Panc1 (cell line): ENCODE measurements around the gene ZDHHC19. TPM values are rescaled to one million over a fixed set of nuclear protein-coding genes. Genes with fewer than 3 reads are reported as not detected.

Experiments used
- ATAC-seq: fragments of 200-7000 bp; cut with Tn5 transposase; 2 replicates; pipeline ENCODE4 v1.9.1; 2020; ENCODE audit warnings: mild to moderate bottlenecking, moderate library complexity
- BruUV-seq: library from RNA; stranded (reverse); fragments of 400-500 nt; replicated peaks from 2 replicates; lab custom pipeline; 2021; lab: Mats Ljungman, UMichigan
- CTCF ChIA-PET: fragments of 300-600 bp; sonication (Branson Sonifier 250); formaldehyde crosslinking; loops from one replicate; lab custom pipeline; 2022; ENCODE audit warnings: antibody characterized with exemption; lab: Charles Lee
- POLR2A ChIA-PET: fragments of 300-600 bp; sonication (Branson Sonifier 250); formaldehyde crosslinking; loops from one replicate; lab custom pipeline; 2022; ENCODE audit warnings: antibody characterized with exemption; lab: Charles Lee
- DNase-seq: peaks from one replicate; pipeline ENCODE4 v3.0.0-alpha.2; 2010; ENCODE audit warnings: low read depth, low spot score
- H3K27ac ChIP-seq: 2 replicates; pipeline ENCODE4 v1.5.1; 2011; ENCODE audit warnings: mild to moderate bottlenecking, low read length, inconsistent platforms
- H3K27me3 ChIP-seq: fragments of 200-500 bp; sonication (Bioruptor generic); 2 replicates; pipeline ENCODE4 v1.6.0; 2014; ENCODE audit warnings: low read length, inconsistent platforms; ENCODE audit not compliant: control insufficient read depth, insufficient read depth
- H3K36me3 ChIP-seq: fragments of 200-500 bp; sonication (Bioruptor generic); 2 replicates; pipeline ENCODE4 v1.5.1; 2014; ENCODE audit warnings: inconsistent platforms, mild to moderate bottlenecking, low read length, moderate library complexity; ENCODE audit not compliant: control insufficient read depth, insufficient read depth
- H3K4me1 ChIP-seq: 2 replicates; pipeline ENCODE4 v1.5.1; 2011; ENCODE audit warnings: inconsistent platforms, mild to moderate bottlenecking, low read length, moderate library complexity; ENCODE audit not compliant: control insufficient read depth, insufficient read depth
- H3K4me3 ChIP-seq, 2 experiments: 2 replicates each; pipeline ENCODE4 v1.5.1; 2011 to 2012; ENCODE audit warnings: low read depth in 2 of 2, low read length in 2 of 2, mild to moderate bottlenecking in 2 of 2, inconsistent platforms in 1 of 2, moderate library complexity in 1 of 2
- H3K9me3 ChIP-seq: fragments of 200-500 bp; sonication (Bioruptor generic); 2 replicates; pipeline ENCODE4 v1.5.1; 2014; ENCODE audit warnings: low read depth, mild to moderate bottlenecking, inconsistent platforms, low read length, moderate library complexity; ENCODE audit not compliant: control insufficient read depth, insufficient read depth
- CTCF ChIP-seq: fragments of 450-650 bp; IDR thresholded peaks from 2 replicates; pipeline ENCODE4 v1.5.1; 2017; ENCODE audit warnings: mild to moderate bottlenecking
- POLR2AphosphoS5 ChIP-seq: IDR thresholded peaks from 2 replicates; pipeline ENCODE4 v1.6.1; 2012; ENCODE audit warnings: mild to moderate bottlenecking, low read depth, low read length, moderate library complexity
- SIN3A ChIP-seq: IDR thresholded peaks from 2 replicates; pipeline ENCODE4 v1.6.1; 2012; ENCODE audit warnings: low read depth, mild to moderate bottlenecking, low read length, moderate library complexity, borderline replicate concordance; ENCODE audit not compliant: insufficient read depth
- TCF7L2 ChIP-seq: IDR thresholded peaks from 2 replicates; pipeline ENCODE4 v1.6.1; 2011; ENCODE audit warnings: mild to moderate bottlenecking, low read depth, low read length, inconsistent platforms
- in situ Hi-C: cut with HindIII; loops from 2 replicates; pipeline ENCODE4 v1.10.0; 2016; ENCODE audit warnings: low sequenced_read_pairs, low pct_unique_long_range_greater_than_20kb
- intact Hi-C: fragments of 100-400 bp; cut with micrococcal nuclease; formaldehyde crosslinking; loops from one replicate; pipeline ENCODE4 v1.10.0; 2022; ENCODE audit not compliant: unreplicated experiment
- total RNA-seq: library from RNA; stranded (reverse); gene quantifications from one replicate; pipeline ENCODE4 v1.2.1, GENCODE V29; 2021; ENCODE audit not compliant: unreplicated experiment
- TF ChIP-seq, protein P1 (sequence below), 2 experiments: IDR thresholded peaks; 2 replicates each; pipeline ENCODE4 v1.6.1; 2011 to 2012; ENCODE audit warnings: low read depth in 2 of 2, control low read depth in 1 of 2, low read length in 1 of 2, mild to moderate bottlenecking in 1 of 2, moderate library complexity in 1 of 2; ENCODE audit not compliant: insufficient read depth in 1 of 2

The ZDHHC19 gene
- total RNA-seq, 1 experiment from 2014 or later = 0.33 TPM

GRCh38 chr3:196255776-196256175 is 44.6 kb upstream of the ZDHHC19 start:
- BruUV-seq = no TSS peak
- Histone ChIP-seq H3K4me3 (no peak overlapping the region), H3K36me3 (0 out of 2 replicates have a peak, but pooled peaks cover 4% of the 10 kb centered on the region), H3K4me1 (no peaks in the 10 kb centered on the region), H3K9me3 (no peaks in the 10 kb centered on the region), H3K27ac (no peak overlapping the region), H3K27me3 (no peaks in the 10 kb centered on the region)
- in situ Hi-C loops = no loop called here
- ChIA-PET CTCF (interaction anchor here (0.9 kb wide), 1 partner anchor 334 kb away, joined by 3 read pairs; no protein-coding TSS in a partner anchor), POLR2A (no interaction called here)
- ATAC-seq (no peak), DNase-seq (no peak)
- intact Hi-C loops = no loop called here
- TF ChIP-seq SIN3A (no peak), CTCF (no peak), TCF7L2 (no peak), POLR2AphosphoS5 (no peak)
- TF ChIP-seq, protein P1, sequence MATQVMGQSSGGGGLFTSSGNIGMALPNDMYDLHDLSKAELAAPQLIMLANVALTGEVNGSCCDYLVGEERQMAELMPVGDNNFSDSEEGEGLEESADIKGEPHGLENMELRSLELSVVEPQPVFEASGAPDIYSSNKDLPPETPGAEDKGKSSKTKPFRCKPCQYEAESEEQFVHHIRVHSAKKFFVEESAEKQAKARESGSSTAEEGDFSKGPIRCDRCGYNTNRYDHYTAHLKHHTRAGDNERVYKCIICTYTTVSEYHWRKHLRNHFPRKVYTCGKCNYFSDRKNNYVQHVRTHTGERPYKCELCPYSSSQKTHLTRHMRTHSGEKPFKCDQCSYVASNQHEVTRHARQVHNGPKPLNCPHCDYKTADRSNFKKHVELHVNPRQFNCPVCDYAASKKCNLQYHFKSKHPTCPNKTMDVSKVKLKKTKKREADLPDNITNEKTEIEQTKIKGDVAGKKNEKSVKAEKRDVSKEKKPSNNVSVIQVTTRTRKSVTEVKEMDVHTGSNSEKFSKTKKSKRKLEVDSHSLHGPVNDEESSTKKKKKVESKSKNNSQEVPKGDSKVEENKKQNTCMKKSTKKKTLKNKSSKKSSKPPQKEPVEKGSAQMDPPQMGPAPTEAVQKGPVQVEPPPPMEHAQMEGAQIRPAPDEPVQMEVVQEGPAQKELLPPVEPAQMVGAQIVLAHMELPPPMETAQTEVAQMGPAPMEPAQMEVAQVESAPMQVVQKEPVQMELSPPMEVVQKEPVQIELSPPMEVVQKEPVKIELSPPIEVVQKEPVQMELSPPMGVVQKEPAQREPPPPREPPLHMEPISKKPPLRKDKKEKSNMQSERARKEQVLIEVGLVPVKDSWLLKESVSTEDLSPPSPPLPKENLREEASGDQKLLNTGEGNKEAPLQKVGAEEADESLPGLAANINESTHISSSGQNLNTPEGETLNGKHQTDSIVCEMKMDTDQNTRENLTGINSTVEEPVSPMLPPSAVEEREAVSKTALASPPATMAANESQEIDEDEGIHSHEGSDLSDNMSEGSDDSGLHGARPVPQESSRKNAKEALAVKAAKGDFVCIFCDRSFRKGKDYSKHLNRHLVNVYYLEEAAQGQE (IDR thresholded peaks at IDR 0.05; ENCODE audit: insufficient read depth in 1 of 2, low read depth in 2 of 2, low read length in 1 of 2) = no peak

DNA sequence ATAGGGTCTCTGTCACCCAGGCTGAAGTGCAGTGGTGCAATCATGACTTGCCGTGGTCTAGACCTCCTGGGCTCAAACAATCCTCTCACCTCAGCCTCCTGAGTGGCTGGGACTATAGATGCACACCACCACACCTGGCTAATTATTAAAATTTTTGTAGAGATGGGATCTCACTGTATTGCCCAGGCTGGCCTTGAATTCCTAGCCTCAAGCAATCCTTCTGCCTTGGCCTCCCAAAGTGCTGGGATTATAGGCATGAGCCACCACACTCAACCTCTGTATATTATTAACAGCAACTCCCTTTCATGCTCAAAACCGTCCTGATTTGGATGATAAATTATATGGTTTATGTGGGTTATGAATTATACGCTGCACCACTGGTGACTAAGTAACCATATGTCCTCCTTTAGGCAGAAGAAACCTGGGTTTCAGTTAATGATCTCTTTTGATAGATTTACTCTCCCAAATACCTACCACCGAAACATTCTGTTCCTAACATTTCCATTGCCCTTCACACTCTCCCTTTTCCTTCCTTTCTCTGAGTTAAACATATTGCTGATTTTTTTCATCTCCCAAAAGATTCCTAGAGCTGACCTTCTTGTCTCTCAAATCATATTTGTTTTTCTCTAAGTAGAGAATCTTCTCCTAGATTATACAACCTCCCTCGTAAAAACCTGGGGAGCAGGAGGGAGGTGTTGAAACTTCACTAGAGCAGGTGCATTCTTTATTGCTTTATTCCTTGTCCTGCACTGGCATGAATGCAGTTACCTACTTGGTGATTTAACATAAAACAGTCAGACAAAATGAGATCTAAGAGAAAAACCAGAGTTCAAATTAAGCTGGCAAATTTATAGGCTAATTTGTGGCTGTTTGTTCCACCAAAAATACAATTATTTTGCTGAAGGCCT is 43.4 kb upstream of the ZDHHC19 start:
- no peak for ATAC-seq
- BruUV-seq = TSS peak; percentile 35

More for the DNA sequence above, 43.4 kb upstream of the ZDHHC19 start:
- no peak for TF ChIP-seq SIN3A
- no peak for TF ChIP-seq POLR2AphosphoS5
- TF ChIP-seq, protein P1 (IDR thresholded peaks at IDR 0.05; ENCODE audit: insufficient read depth in 1 of 2, low read depth in 2 of 2, low read length in 1 of 2) = no peak
- no peak for TF ChIP-seq CTCF
- TF ChIP-seq TCF7L2 = no peak
- intact Hi-C loops (no loop called here), in situ Hi-C loops (no loop called here)
- 0 out of 2 replicates have a peak, but pooled peaks cover 4% of the 10 kb centered on the region for H3K36me3 ChIP-seq
- CTCF ChIA-PET = interaction anchor here (0.9 kb wide), 1 partner anchor 336 kb away, joined by 3 read pairs; no protein-coding TSS in a partner anchor
- no peak overlapping the region for H3K27ac ChIP-seq
- H3K4me3 ChIP-seq = no peak overlapping the region
- POLR2A ChIA-PET = no interaction called here
- no peaks in the 10 kb centered on the region for H3K27me3 ChIP-seq
- H3K9me3 ChIP-seq = no peaks in the 10 kb centered on the region
- DNase-seq = no peak
- H3K4me1 ChIP-seq = no peaks in the 10 kb centered on the region
